GM12878 (cell line): Measurements from ENCODE around the gene RAN. TPM values are rescaled to one million over a fixed set of nuclear protein-coding genes. Genes with fewer than 3 reads are reported as not detected.

Experiments
- ATAC-seq: fragments of 200-7000 bp; cut with Tn5 transposase; 3 replicates; pipeline ENCODE4 v1.9.1; 2020; ENCODE audit warnings: mild to moderate bottlenecking, moderate library complexity
- BruUV-seq: library from RNA; stranded (reverse); fragments of 400-500 nt; replicated peaks from 2 replicates; lab custom pipeline; 2021; lab: Mats Ljungman, UMichigan
- CTCF ChIA-PET: fragments of 300-600 bp; sonication (Branson Sonifier 250); formaldehyde crosslinking; extraction: SDS; loops from one replicate; lab custom pipeline; 2021; ENCODE audit warnings: inconsistent platforms; lab: Yijun Ruan, JAX
- POLR2A ChIA-PET: fragments of 350-600 bp; formaldehyde crosslinking; extraction: SDS; loops from one replicate; lab custom pipeline; 2021; ENCODE audit warnings: inconsistent platforms; lab: Charles Lee
- RAD21 ChIA-PET: fragments of 300-600 bp; sonication (Branson Sonifier 250); formaldehyde crosslinking; loops from one replicate; lab custom pipeline; 2023; ENCODE audit warnings: antibody characterized with exemption; ENCODE audit not compliant: unreplicated experiment; lab: Charles Lee
- SMC1A ChIA-PET: fragments of 300-600 bp; sonication (Branson Sonifier 250); formaldehyde crosslinking; loops from one replicate; lab custom pipeline; 2023; ENCODE audit not compliant: unreplicated experiment, uncharacterized antibody; lab: Charles Lee
- DNase-seq: peaks from one replicate; pipeline ENCODE4 v3.0.0-alpha.2; 2011; ENCODE audit warnings: low read depth, low spot score
- FAIRE-seq: peaks from 3 replicates; lab custom pipeline; 2011; peaks lifted over from hg19 to GRCh38; lab: Jason Lieb, UNC
- H2AFZ ChIP-seq: 2 replicates; pipeline ENCODE4 v1.6.0; 2011; ENCODE audit warnings: low read depth, low read length, control low read depth; ENCODE audit not compliant: control insufficient read depth
- H3K27ac ChIP-seq: 2 replicates; pipeline ENCODE4 v1.5.1; 2011; ENCODE audit warnings: control low read depth; ENCODE audit not compliant: control insufficient read depth, insufficient read depth
- H3K27me3 ChIP-seq, 2 experiments: replicated peaks in 1 of 2; 2 replicates each; pipeline versions ENCODE4 v1.6.0 to v1.6.1; 2011; ENCODE audit warnings: low read length in 1 of 2; ENCODE audit not compliant: control insufficient read depth in 2 of 2, insufficient read depth in 2 of 2
- H3K36me3 ChIP-seq, 2 experiments: 2 replicates each; pipeline ENCODE4 v1.5.1; 2011; ENCODE audit warnings: low read length in 1 of 2; ENCODE audit not compliant: control insufficient read depth in 2 of 2, insufficient read depth in 2 of 2
- H3K4me1 ChIP-seq: 2 replicates; pipeline ENCODE4 v1.6.1; 2011; ENCODE audit warnings: mild to moderate bottlenecking, low read length, moderate library complexity, mixed read lengths; ENCODE audit not compliant: control insufficient read depth, insufficient read depth
- H3K4me2 ChIP-seq: 2 replicates; pipeline ENCODE4 v1.6.0; 2011; ENCODE audit warnings: control low read depth; ENCODE audit not compliant: control insufficient read depth, insufficient read depth
- H3K4me3 ChIP-seq: fragments of 200-600 bp; sonication (generic); 2 replicates; pipeline ENCODE4 v1.5.1; 2016
- H3K79me2 ChIP-seq: 2 replicates; pipeline ENCODE4 v1.6.0; 2011; ENCODE audit warnings: low read length; ENCODE audit not compliant: control insufficient read depth, insufficient read depth
- H3K9ac ChIP-seq: 2 replicates; pipeline ENCODE4 v1.8.0; 2011; ENCODE audit warnings: low read length, control low read depth, mixed read lengths; ENCODE audit not compliant: control insufficient read depth, insufficient read depth
- H3K9me3 ChIP-seq: replicated peaks from 3 replicates; pipeline ENCODE4 v1.5.1; 2011; ENCODE audit warnings: mild to moderate bottlenecking, low read length; ENCODE audit not compliant: control insufficient read depth, insufficient read depth
- H4K20me1 ChIP-seq: 2 replicates; pipeline ENCODE4 v1.6.0; 2011; ENCODE audit not compliant: control insufficient read depth, insufficient read depth
- BACH1 ChIP-seq: fragments of 450-650 bp; IDR thresholded peaks from 2 replicates; pipeline ENCODE4 v1.6.1; 2017; ENCODE audit warnings: mild to moderate bottlenecking, borderline replicate concordance
- CHD4 ChIP-seq: fragments of 200-600 bp; sonication (generic); IDR thresholded peaks from 2 replicates; pipeline ENCODE4 v1.6.1; 2016; ENCODE audit warnings: mild to moderate bottlenecking
- HCFC1 ChIP-seq: fragments of 150-350 bp; IDR thresholded peaks from 2 replicates; pipeline ENCODE4 v1.6.1; 2014; ENCODE audit warnings: low read length
- JUNB ChIP-seq: IDR thresholded peaks from 2 replicates; pipeline ENCODE4 v1.6.1; 2016; ENCODE audit warnings: antibody characterized with exemption, mild to moderate bottlenecking
- KLF5 ChIP-seq: fragments of 450-650 bp; IDR thresholded peaks from 2 replicates; pipeline ENCODE4 v1.6.1; 2014; ENCODE audit warnings: mild to moderate bottlenecking; ENCODE audit not compliant: partially characterized antibody
- MEF2A ChIP-seq: IDR thresholded peaks from 2 replicates; pipeline ENCODE4 v1.6.1; 2011; ENCODE audit warnings: low read depth, mild to moderate bottlenecking, low read length, moderate library complexity; ENCODE audit not compliant: insufficient read depth
- MEF2B ChIP-seq: fragments of 450-650 bp; IDR thresholded peaks from 2 replicates; pipeline ENCODE4 v1.6.1; 2018; ENCODE audit warnings: mild to moderate bottlenecking, moderate library complexity; ENCODE audit not compliant: partially characterized antibody, poor library complexity, severe bottlenecking
- NFIC ChIP-seq: IDR thresholded peaks from 2 replicates; pipeline ENCODE4 v1.6.1; 2012; ENCODE audit warnings: low read depth, mild to moderate bottlenecking, inconsistent platforms, low read length, moderate library complexity
- RUNX3 ChIP-seq: IDR thresholded peaks from 2 replicates; pipeline ENCODE4 v1.6.1; 2012; ENCODE audit warnings: low read length, inconsistent platforms
- SIX5 ChIP-seq: IDR thresholded peaks from 2 replicates; pipeline ENCODE4 v1.6.1; 2011; ENCODE audit warnings: mild to moderate bottlenecking, low read depth, low read length, moderate library complexity; ENCODE audit not compliant: severe bottlenecking
- SPI1 ChIP-seq: IDR thresholded peaks from 2 replicates; pipeline ENCODE4 v1.6.1; 2011; ENCODE audit warnings: low read depth, mild to moderate bottlenecking, low read length, moderate library complexity, borderline replicate concordance; ENCODE audit not compliant: insufficient read depth
- YBX1 ChIP-seq: fragments of 450-650 bp; IDR thresholded peaks from 2 replicates; pipeline ENCODE4 v1.6.1; 2016; ENCODE audit warnings: antibody characterized with exemption
- WGBS: methylation state at CpG from one replicate; pipeline ENCODE4 v1.1.6; 2016; ENCODE audit warnings: low lambda C conversion rate; ENCODE audit not compliant: insufficient replicate concordance, insufficient coverage; ENCODE audit errors: missing lambda C conversion rate; 5-methylcytosine and 5-hydroxymethylcytosine counted together
- in situ Hi-C: fragments of 300-500 bp; cut with MboI; formaldehyde crosslinking; loops from 9 replicates; pipeline ENCODE4 v1.14.3; 2018; ENCODE audit warnings: mixed read lengths
- intact Hi-C: fragments of 100-400 bp; cut with micrococcal nuclease; formaldehyde crosslinking; loops from one replicate; pipeline ENCODE4 v1.14.2; 2022; ENCODE audit not compliant: unreplicated experiment
- polyA plus RNA-seq, 11 experiments: library from polyadenylated mRNA; depleted of rRNA in 4 of 11; unstranded in 6 of 11; stranded (reverse) in 5 of 11; fragments of >200 nt; fragmentation: Nextera tagmentation in 4 of 11; fragmentation: Illumina TruSeq in 1 of 11; extraction: Ambion mirVana in 4 of 11; extraction: Trizol in 1 of 11; gene quantifications; 1 replicate in 1 of 11; 2 replicates in 10 of 11; pipeline versions ENCODE4 v1.2.1 to v1.2.3, GENCODE V29; 2011 to 2016; ENCODE audit warnings: inconsistent platforms in 2 of 11, missing spikeins in 2 of 11, low read depth in 1 of 11
- total RNA-seq, 4 experiments: library from RNA; depleted of rRNA in 3 of 4; stranded (reverse); fragments of >200 nt in 3 of 4; fragmentation: Illumina TruSeq in 1 of 4; extraction: Trizol in 1 of 4; gene quantifications; 2 replicates each; pipeline versions ENCODE4 v1.2.1 to v1.2.3, GENCODE V29; 2013 to 2021
- TF ChIP-seq, protein P1 (sequence below): fragments of 450-650 bp; IDR thresholded peaks from 2 replicates; pipeline ENCODE4 v1.6.1; 2017; ENCODE audit warnings: mild to moderate bottlenecking, moderate library complexity
- TF ChIP-seq, protein P2 (sequence below): fragments of 450-650 bp; IDR thresholded peaks from 2 replicates; pipeline ENCODE4 v1.6.1; 2017; ENCODE audit warnings: mild to moderate bottlenecking

The RAN gene
- total and polyA plus RNA-seq, 10 of the 15 experiments (the other 5 are each of a cell fraction or from before 2014, with no cell fraction given): 1,598 to 3,769 (median 2,845) TPM

DNA sequence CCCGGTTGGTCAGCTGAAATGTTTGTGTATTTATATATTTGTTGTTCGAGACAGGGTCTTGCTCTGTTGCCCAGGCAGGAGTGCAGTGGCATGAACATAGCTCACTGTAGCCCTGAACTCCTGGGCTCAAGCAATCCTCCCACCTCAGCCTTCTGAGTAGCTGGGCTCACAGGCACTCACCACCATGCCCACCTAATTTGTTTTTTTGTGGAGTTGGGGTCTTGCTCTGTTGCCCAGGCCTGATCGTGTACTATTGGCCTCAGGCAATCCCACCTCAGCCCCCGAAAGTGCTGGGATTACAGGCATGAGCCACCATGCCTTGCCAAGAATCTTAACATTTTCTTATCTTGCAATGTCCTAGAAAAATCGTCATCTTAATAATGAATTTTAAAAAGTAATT, 3.3 kb downstream of the RAN start:
- Histone ChIP-seq H3K4me2 (peak overlapping the region; percentile 75), H3K27ac (no peak overlapping the region), H3K4me3 (peak overlapping the region; percentile 98; the same call in 1 of the 2 replicates), H2AFZ (no peak overlapping the region), H3K27me3 (no peaks in the 10 kb centered on the region), H3K9me3 (no peaks in the 10 kb centered on the region), H3K4me1 (peaks cover 30% of the 10 kb centered on the region), H3K79me2 (peaks cover 54% of the 10 kb centered on the region), H3K36me3 (peaks cover 6 to 34% of the 10 kb centered on the region in 2 experiments), H3K9ac (peak overlapping the region; percentile 9; the same call in 1 of the 2 replicates), H4K20me1 (peaks cover 3% of the 10 kb centered on the region; the same call in 1 of the 2 replicates)
- in situ Hi-C loops: no loop called here
- ChIA-PET POLR2A (interaction anchor here (0.8 to 1.1 kb wide), 2 partner anchors 38 to 92 kb away, joined by 3 to 5 read pairs; no protein-coding TSS in a partner anchor), RAD21 (no interaction called here), CTCF (interaction anchor here (2.0 kb wide), 1 partner anchor 49 kb away, joined by 4 read pairs; no protein-coding TSS in a partner anchor), SMC1A (interaction anchor here (0.9 to 1.0 kb wide), 2 partner anchors 10 to 105 kb away, joined by 3 to 4 read pairs; no protein-coding TSS in a partner anchor)
- DNase-seq (no peak), FAIRE-seq (no peak), ATAC-seq (no peak)
- WGBS: 43% methylated on average over 5 of the region's 5 CpGs
- intact Hi-C loops: no loop called here
- no peak for TF ChIP-seq MEF2B
- no peak for TF ChIP-seq YBX1
- TF ChIP-seq CHD4: no peak
- no peak for TF ChIP-seq SPI1
- no peak for TF ChIP-seq JUNB
- TF ChIP-seq, protein P1, sequence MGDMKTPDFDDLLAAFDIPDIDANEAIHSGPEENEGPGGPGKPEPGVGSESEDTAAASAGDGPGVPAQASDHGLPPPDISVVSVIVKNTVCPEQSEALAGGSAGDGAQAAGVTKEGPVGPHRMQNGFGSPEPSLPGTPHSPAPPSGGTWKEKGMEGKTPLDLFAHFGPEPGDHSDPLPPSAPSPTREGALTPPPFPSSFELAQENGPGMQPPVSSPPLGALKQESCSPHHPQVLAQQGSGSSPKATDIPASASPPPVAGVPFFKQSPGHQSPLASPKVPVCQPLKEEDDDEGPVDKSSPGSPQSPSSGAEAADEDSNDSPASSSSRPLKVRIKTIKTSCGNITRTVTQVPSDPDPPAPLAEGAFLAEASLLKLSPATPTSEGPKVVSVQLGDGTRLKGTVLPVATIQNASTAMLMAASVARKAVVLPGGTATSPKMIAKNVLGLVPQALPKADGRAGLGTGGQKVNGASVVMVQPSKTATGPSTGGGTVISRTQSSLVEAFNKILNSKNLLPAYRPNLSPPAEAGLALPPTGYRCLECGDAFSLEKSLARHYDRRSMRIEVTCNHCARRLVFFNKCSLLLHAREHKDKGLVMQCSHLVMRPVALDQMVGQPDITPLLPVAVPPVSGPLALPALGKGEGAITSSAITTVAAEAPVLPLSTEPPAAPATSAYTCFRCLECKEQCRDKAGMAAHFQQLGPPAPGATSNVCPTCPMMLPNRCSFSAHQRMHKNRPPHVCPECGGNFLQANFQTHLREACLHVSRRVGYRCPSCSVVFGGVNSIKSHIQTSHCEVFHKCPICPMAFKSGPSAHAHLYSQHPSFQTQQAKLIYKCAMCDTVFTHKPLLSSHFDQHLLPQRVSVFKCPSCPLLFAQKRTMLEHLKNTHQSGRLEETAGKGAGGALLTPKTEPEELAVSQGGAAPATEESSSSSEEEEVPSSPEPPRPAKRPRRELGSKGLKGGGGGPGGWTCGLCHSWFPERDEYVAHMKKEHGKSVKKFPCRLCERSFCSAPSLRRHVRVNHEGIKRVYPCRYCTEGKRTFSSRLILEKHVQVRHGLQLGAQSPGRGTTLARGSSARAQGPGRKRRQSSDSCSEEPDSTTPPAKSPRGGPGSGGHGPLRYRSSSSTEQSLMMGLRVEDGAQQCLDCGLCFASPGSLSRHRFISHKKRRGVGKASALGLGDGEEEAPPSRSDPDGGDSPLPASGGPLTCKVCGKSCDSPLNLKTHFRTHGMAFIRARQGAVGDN: no peak
- TF ChIP-seq NFIC: no peak
- no peak for TF ChIP-seq RUNX3
- TF ChIP-seq, protein P2, sequence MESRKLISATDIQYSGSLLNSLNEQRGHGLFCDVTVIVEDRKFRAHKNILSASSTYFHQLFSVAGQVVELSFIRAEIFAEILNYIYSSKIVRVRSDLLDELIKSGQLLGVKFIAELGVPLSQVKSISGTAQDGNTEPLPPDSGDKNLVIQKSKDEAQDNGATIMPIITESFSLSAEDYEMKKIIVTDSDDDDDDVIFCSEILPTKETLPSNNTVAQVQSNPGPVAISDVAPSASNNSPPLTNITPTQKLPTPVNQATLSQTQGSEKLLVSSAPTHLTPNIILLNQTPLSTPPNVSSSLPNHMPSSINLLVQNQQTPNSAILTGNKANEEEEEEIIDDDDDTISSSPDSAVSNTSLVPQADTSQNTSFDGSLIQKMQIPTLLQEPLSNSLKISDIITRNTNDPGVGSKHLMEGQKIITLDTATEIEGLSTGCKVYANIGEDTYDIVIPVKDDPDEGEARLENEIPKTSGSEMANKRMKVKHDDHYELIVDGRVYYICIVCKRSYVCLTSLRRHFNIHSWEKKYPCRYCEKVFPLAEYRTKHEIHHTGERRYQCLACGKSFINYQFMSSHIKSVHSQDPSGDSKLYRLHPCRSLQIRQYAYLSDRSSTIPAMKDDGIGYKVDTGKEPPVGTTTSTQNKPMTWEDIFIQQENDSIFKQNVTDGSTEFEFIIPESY: no peak
- no peak for TF ChIP-seq BACH1
- TF ChIP-seq MEF2A: no peak
- no peak for TF ChIP-seq KLF5
- TF ChIP-seq SIX5: no peak
- no peak for TF ChIP-seq HCFC1
- no TSS peak for BruUV-seq
